EL (cell line): ENCODE measurements around the gene BSPRY.

Source experiments
- DNase-seq: peaks from one replicate; pipeline ENCODE4 v3.0.0-alpha.2; 2016

Gene BSPRY

GRCh38 chr9:113349445-113350094, at the start of gene BSPRY:
Gene BSPRY (plus strand): TSS chr9:113349541. CDS start chr9:113349580, 39 bp downstream.
- no peak for DNase-seq

GRCh38 chr9:113299800-113300292, 49.5 kb upstream of the BSPRY start:
- DNase-seq, result no peak

- DNase-seq, result no peak
These were observed 47.8 kb upstream of the BSPRY start for GRCh38 chr9:113301548-113301947.

- DNase-seq, result no peak
These were observed 46.4 kb upstream of the BSPRY start, which contains the start of gene RNF183 for GRCh38 chr9:113302792-113303418. Gene RNF183 (minus strand): TSS chr9:113303376. CDS start chr9:113298184, 5,192 bp downstream.

GRCh38 chr9:113306566-113306965, 42.8 kb upstream of the BSPRY start:
- no peak for DNase-seq

- no peak for DNase-seq
These were observed 41.9 kb upstream of the BSPRY start for GRCh38 chr9:113307396-113307975.

- DNase-seq, result peak; percentile 41
These were observed 40.0 kb upstream of the BSPRY start for GRCh38 chr9:113309204-113309813.

GRCh38 chr9:113310538-113310937, 38.8 kb upstream of the BSPRY start:
- no peak for DNase-seq

- DNase-seq, result no peak
These were observed 37.4 kb upstream of the BSPRY start for GRCh38 chr9:113311961-113312360.

- DNase-seq, result no peak
These were observed 36.1 kb upstream of the BSPRY start for GRCh38 chr9:113313261-113313660.

GRCh38 chr9:113315231-113315630, 34.1 kb upstream of the BSPRY start:
- DNase-seq, result no peak

GRCh38 chr9:113316030-113316429, 33.3 kb upstream of the BSPRY start:
- DNase-seq, result no peak

GRCh38 chr9:113317777-113318176, 31.6 kb upstream of the BSPRY start:
- no peak for DNase-seq

GRCh38 chr9:113319054-113319453, 30.3 kb upstream of the BSPRY start:
- DNase-seq, result no peak

- DNase-seq, result no peak
These were observed 29.3 kb upstream of the BSPRY start for GRCh38 chr9:113320051-113320450.

- DNase-seq, result no peak
These were observed 26.7 kb upstream of the BSPRY start for GRCh38 chr9:113322671-113323070.

- no peak for DNase-seq
These were observed 23.1 kb upstream of the BSPRY start for GRCh38 chr9:113326230-113326629.

- DNase-seq, result no peak
These were observed 21.1 kb upstream of the BSPRY start for GRCh38 chr9:113328045-113328782.

- no peak for DNase-seq
These were observed 17.6 kb upstream of the BSPRY start for GRCh38 chr9:113331780-113332179.

GRCh38 chr9:113337714-113338113, 11.6 kb upstream of the BSPRY start:
- no peak for DNase-seq

GRCh38 chr9:113340011-113340699, 9.2 kb upstream of the BSPRY start, which contains the start of gene WDR31:
Gene WDR31 (minus strand): TSS chr9:113340275. CDS start chr9:113332022, 8,253 bp downstream.
- peak; percentile 88 for DNase-seq
